Raji (cell line): Measurements from ENCODE around the gene ROR2.

Experiments used
- POLR2A ChIP-seq: IDR thresholded peaks from 2 replicates; pipeline ENCODE4 v1.6.1; 2011; ENCODE audit warnings: low read depth, low read length, control low read depth; ENCODE audit not compliant: insufficient read depth

The ROR2 gene

GRCh38 chr9:91578911-91579310 is 371.1 kb downstream of the ROR2 start:
- no peak for TF ChIP-seq POLR2A

DNA sequence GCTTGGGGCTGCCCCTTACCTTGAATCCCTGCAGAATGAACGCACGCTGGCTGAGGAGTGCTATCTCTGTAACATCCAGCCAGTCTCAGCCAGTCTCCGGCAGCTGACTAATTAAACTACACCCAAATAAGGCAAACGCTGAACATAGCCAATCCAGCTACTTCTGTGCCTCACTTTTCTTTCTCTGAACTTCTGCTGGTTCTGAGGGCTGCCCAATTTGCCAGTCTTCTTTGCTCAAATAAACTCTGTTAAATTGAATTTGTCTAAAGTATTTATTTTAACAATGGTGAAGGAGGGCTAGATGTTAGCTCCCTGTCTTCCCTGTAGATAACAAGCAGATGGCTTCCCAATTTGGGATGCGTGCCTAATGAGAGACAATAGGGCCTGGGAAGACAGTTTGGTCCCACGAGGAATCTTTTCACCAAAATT is 372.4 kb downstream of the ROR2 start:
- TF ChIP-seq POLR2A, result no peak

- TF ChIP-seq POLR2A, result no peak
These were observed 377.2 kb downstream of the ROR2 start for GRCh38 chr9:91572811-91573210.

DNA sequence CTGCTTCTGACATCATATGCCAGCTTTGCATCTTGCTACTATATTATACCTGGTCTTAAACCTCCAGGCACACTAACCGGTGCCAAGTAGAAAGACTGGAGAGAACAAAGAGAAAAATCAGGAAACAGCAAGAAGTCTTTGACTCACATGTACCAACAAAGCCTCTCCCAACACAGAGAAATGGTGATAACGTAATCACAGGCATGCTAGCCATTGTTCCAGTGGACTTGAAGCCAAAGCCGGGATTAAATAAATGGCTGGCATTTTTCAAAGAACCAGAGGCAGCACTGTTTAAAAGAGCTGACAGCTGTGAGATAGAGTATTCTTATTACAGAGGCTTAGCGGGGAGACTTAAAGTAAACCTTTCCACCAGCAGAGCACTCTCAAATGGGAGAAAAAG is 378.0 kb downstream of the ROR2 start:
- no peak for TF ChIP-seq POLR2A

DNA sequence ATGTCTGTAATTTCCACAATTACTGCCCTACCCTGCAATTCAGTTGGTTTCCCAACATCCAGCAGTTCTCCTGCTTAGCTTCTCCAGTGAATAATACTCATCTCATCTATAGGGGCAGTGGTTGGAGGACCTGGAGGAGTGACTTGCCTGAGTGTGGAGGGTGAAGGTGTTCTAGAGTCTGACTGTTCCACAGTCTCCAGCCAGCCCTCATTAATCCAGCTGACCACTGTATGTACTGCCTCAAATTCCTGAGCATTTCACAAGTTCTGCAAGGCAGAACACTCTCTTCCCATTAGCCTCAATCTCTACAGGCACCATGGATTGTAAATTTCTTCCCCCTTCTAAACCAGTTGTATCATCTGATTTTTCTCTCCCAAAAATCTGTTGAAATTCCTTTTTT is 379.0 kb downstream of the ROR2 start:
- no peak for TF ChIP-seq POLR2A

GRCh38 chr9:91567642-91568274 is 382.3 kb downstream of the ROR2 start:
- no peak for TF ChIP-seq POLR2A

DNA sequence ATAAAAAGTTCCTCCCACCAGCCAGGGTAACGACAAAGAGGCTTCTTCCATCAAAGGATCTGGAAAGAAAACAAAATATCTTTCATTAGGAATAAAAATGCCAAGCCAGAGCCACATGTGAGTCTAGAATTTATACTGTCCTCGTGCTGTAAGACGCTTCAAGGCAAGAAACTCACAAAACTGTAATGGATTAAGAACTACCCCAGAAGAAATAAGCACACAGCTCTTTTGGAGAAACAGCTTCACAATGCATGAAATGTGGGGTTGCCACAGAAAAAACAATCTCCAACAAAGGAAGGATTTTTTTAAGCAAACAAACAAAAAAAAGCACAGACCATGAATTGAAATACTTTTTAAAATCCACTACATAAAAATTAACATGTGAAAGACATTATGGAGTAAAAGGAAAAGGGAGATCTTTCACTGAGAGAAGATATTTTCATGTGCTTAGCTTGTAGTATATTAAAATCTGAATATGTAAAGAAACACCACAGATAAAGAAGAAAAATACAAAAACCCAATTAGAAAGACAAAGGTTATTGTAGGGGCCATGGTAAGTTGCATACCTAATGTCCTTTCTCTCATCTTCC is 385.9 kb downstream of the ROR2 start:
- TF ChIP-seq POLR2A, result no peak

- TF ChIP-seq POLR2A, result no peak
These were observed 387.6 kb downstream of the ROR2 start for GRCh38 chr9:91562416-91562815.

DNA sequence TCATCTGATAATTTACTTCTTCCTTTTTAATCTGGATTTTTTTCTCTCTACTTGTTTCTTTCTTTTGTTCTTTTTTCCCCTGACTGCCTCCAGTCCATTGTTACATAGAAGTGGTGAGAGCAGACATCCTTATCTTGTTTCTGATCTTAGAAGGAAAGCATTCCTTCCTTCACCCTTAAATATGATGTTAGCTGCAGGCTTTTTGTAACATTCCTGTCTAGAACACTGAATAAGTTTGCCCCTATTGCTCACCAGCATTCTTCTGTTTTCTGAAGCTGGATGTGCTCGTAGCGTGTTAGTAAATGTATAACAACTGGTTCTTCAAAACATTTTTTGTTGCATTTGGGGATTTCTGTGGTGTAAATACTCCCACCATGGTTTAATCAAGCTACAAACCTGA is 389.7 kb downstream of the ROR2 start:
- TF ChIP-seq POLR2A, result no peak

GRCh38 chr9:91558879-91559278 is 391.1 kb downstream of the ROR2 start:
- no peak for TF ChIP-seq POLR2A

- TF ChIP-seq POLR2A, result no peak
These were observed 391.6 kb downstream of the ROR2 start for GRCh38 chr9:91558395-91558794.

DNA sequence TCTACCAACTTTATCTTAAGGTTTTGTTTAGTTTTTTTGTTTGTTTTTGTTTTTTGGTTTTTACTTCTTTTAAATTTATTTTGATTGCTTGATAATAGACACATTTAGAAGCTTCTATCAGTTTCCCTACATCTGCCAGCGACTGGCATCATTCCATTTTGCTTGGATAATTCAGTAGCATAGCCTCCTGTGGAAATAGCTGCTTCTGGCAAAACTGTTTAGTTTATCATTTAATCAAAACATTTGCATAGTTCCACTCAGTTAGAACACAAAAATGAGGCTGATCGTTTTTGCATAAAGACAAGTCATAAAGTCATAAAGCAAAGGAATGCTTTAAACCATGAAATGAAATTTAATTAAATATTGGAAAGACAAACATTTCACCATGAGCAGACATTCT is 392.7 kb downstream of the ROR2 start:
- TF ChIP-seq POLR2A, result no peak

DNA sequence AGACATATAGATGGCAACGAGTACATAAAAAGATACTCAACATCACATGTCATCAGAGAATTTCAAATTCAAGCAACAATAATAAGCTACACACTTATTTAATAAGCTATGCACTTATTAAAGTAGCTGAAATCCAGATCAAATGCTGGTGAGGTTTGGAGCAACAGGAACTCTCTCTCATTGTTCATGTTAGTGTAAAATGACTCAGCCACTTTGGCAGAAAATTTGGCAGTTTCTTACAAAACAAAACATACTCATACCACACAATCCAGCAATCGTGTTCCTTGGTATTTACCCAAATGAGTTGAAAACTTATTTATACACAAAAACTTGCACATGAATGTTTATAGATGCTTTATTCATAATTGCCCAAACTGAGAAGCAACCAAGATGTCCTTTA is 394.9 kb downstream of the ROR2 start:
- TF ChIP-seq POLR2A, result no peak

DNA sequence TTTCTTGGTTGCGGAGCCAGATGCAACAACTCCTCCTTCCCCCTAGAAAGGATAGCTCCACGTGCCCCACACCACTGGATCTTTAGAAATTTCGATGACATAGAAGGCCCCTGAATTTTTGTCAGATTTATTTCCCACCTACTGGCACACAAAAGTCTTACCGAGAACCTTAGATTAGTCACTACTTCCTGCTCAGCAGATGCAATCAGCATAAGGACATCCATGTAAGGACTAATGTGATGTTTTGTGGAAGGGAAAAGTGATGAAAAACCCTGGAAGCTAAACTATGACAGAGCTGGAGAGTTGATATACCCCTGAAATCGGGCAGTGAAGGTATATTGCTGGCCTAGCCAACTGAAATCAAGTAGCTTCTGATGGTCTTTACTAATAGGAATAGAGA is 400.9 kb downstream of the ROR2 start:
- no peak for TF ChIP-seq POLR2A

- TF ChIP-seq POLR2A, result no peak
These were observed 402.9 kb downstream of the ROR2 start for GRCh38 chr9:91547081-91547480.

DNA sequence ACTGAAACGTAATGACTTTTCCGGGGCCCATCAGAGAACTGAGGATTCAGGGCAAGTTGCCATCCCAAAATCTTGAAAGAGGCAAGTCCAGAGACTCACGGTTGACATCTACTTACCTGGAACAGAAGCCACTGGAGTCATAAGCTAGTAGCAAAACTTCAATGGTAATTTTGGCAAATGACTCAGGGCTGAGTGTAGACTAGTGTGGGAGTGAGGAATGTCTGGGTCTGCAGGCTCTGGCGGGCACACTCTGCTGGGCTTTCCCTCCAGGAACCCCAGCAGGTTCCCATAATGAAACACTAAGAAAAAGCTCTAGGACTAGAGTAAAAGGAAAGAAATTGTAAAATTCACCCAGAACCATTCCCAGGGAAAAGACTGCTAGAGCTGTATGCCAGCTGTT is 403.5 kb downstream of the ROR2 start:
- no peak for TF ChIP-seq POLR2A

DNA sequence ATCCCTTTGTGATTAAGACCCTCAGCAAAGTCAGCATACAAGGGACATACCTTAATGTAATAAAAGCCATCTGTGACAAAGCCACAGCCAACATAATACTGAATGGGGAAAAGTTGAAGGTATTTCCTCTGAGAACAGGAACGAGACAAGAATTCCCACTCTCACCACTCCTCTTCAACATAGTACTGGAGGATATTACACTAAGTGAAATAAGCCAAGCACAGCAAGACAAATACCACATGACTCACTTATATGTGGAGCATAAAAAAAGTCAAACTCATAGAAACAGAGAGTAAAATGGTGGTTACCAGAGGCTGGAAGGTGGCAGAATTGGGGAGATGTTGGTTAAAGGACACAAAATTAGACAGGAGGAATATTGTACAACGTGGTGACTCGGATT is 408.3 kb downstream of the ROR2 start:
- TF ChIP-seq POLR2A, result no peak
